SK-N-SH (cell line): ENCODE measurements around the gene TGFB2. TPM values are rescaled to one million over a fixed set of nuclear protein-coding genes. Genes with fewer than 3 reads are reported as not detected.

Source experiments
- CTCF ChIA-PET: fragments of 300-600, 350-600 bp; formaldehyde crosslinking; extraction: SDS; loops from one replicate; lab custom pipeline; 2021; lab: Yijun Ruan, JAX
- POLR2A ChIA-PET: fragments of 350-600 bp; sonication (Branson Sonifier 250); formaldehyde crosslinking; extraction: SDS; loops from one replicate; lab custom pipeline; 2020; ENCODE audit warnings: antibody characterized with exemption, inconsistent platforms; lab: Yijun Ruan, JAX
- DNase-seq: peaks from one replicate; pipeline ENCODE4 v3.0.0; 2012
- H2AFZ ChIP-seq: fragments of 200-600 bp; sonication (generic); 2 replicates; pipeline ENCODE4 v1.8.1; 2016; ENCODE audit warnings: antibody characterized with exemption, mild to moderate bottlenecking, low read depth
- H3F3A ChIP-seq: fragments of 200-600 bp; sonication (generic); replicated peaks from 2 replicates; pipeline ENCODE3; 2016; ENCODE audit warnings: antibody characterized with exemption, mild to moderate bottlenecking; ENCODE audit not compliant: insufficient read depth
- H3K27ac ChIP-seq, 2 experiments: fragments of 200-500 bp in 1 of 2; fragments of 200-600 bp in 1 of 2; sonication (Bioruptor generic) in 1 of 2; sonication (generic), shearing (Covaris generic) in 1 of 2; 2 replicates each; pipeline versions ENCODE4 v1.5.1 to v1.6.1; 2014 to 2016; ENCODE audit warnings: low read depth in 2 of 2, inconsistent platforms in 1 of 2, low read length in 1 of 2, mild to moderate bottlenecking in 1 of 2, mixed read lengths in 1 of 2
- H3K27me3 ChIP-seq: fragments of 200-600 bp; sonication (generic), shearing (Covaris generic); 2 replicates; pipeline ENCODE4 v1.6.1; 2016; ENCODE audit warnings: mixed run types; ENCODE audit not compliant: insufficient read depth
- H3K36me3 ChIP-seq, 2 experiments: fragments of 200-500 bp in 1 of 2; fragments of 200-600 bp in 1 of 2; sonication (Bioruptor generic) in 1 of 2; sonication (generic) in 1 of 2; replicated peaks in 1 of 2; 2 replicates each; pipeline versions ENCODE3 to v1.5.1; 2014 to 2016; ENCODE audit warnings: low read length in 1 of 2, mild to moderate bottlenecking in 1 of 2; ENCODE audit not compliant: insufficient read depth in 2 of 2, control insufficient read depth in 1 of 2
- H3K4me1 ChIP-seq, 2 experiments: fragments of 200-500 bp in 1 of 2; fragments of 200-600 bp in 1 of 2; sonication (Bioruptor generic) in 1 of 2; sonication (generic), shearing (Covaris generic) in 1 of 2; 2 replicates each; pipeline versions ENCODE4 v1.5.1 to v1.6.1; 2014 to 2016; ENCODE audit warnings: low read depth in 1 of 2, low read length in 1 of 2, mixed run types in 1 of 2; ENCODE audit not compliant: insufficient read depth in 2 of 2, control insufficient read depth in 1 of 2
- H3K4me2 ChIP-seq: fragments of 200-600 bp; sonication (generic), shearing (Covaris generic); 2 replicates; pipeline ENCODE4 v1.6.1; 2017; ENCODE audit warnings: mixed run types
- H3K4me3 ChIP-seq, 2 experiments: fragments of 200-500 bp in 1 of 2; fragments of 200-600 bp in 1 of 2; sonication (Bioruptor generic) in 1 of 2; sonication (generic), shearing (Covaris generic) in 1 of 2; 2 replicates each; pipeline versions ENCODE4 v1.5.1 to v1.8.1; 2014 to 2016; ENCODE audit warnings: low read depth in 2 of 2, inconsistent platforms in 1 of 2, low read length in 1 of 2, mild to moderate bottlenecking in 1 of 2, mixed read lengths in 1 of 2, moderate library complexity in 1 of 2
- H3K79me2 ChIP-seq: fragments of 200-600 bp; sonication (generic); 2 replicates; pipeline ENCODE4 v1.8.1; 2017; ENCODE audit warnings: mild to moderate bottlenecking; ENCODE audit not compliant: insufficient read depth
- H3K9ac ChIP-seq: fragments of 200-600 bp; sonication (generic); 2 replicates; pipeline ENCODE4 v1.6.1; 2017; ENCODE audit warnings: mixed run types
- H3K9me2 ChIP-seq: fragments of 200-600 bp; sonication (generic); 2 replicates; pipeline ENCODE4 v1.6.1; 2017; ENCODE audit warnings: mixed run types
- H3K9me3 ChIP-seq: fragments of 200-600 bp; sonication (generic); 2 replicates; pipeline ENCODE4 v1.6.1; 2017; ENCODE audit warnings: mixed run types, mild to moderate bottlenecking, moderate library complexity
- H4K20me1 ChIP-seq: fragments of 200-600 bp; sonication (generic); 2 replicates; pipeline ENCODE4 v1.6.1; 2017; ENCODE audit warnings: mild to moderate bottlenecking, mixed run types; ENCODE audit not compliant: insufficient read depth
- ELF1 ChIP-seq: IDR thresholded peaks from 2 replicates; pipeline ENCODE4 v1.4.0; 2012
- EP300 ChIP-seq, 2 experiments: IDR thresholded peaks; 2 replicates each; pipeline versions ENCODE4 v1.4.0 to v1.6.1; 2012; ENCODE audit warnings: borderline replicate concordance in 1 of 2, low read depth in 1 of 2, low read length in 1 of 2
- EZH2phosphoT487 ChIP-seq: fragments of 200-600 bp; sonication (generic); IDR thresholded peaks from 2 replicates; pipeline ENCODE4 v1.6.1; 2017; ENCODE audit warnings: low read depth, mixed run types, mild to moderate bottlenecking, antibody characterized with exemption, moderate library complexity, borderline replicate concordance
- FOSL2 ChIP-seq: IDR thresholded peaks from 2 replicates; pipeline ENCODE4 v1.4.0; 2012; ENCODE audit warnings: low read depth, mild to moderate bottlenecking, moderate library complexity, borderline replicate concordance
- MAX ChIP-seq: IDR thresholded peaks from 2 replicates; pipeline ENCODE4 v1.4.0; 2012; ENCODE audit warnings: low read depth
- MEF2A ChIP-seq: IDR thresholded peaks from 2 replicates; pipeline ENCODE4 v1.4.0; 2012; ENCODE audit warnings: low read depth, borderline replicate concordance
- NRF1 ChIP-seq: IDR thresholded peaks from 2 replicates; pipeline ENCODE4 v1.6.1; 2012; ENCODE audit warnings: low read depth, mild to moderate bottlenecking, low read length
- RFX5 ChIP-seq: IDR thresholded peaks from 2 replicates; pipeline ENCODE4 v1.6.1; 2012; ENCODE audit warnings: mild to moderate bottlenecking, improper control_type of control experiment, low read length
- WGBS: methylation state at CpG from one replicate; pipeline ENCODE4 v1.1.6; 2017; ENCODE audit warnings: low lambda C conversion rate; 5-methylcytosine and 5-hydroxymethylcytosine counted together
- polyA plus RNA-seq, 3 experiments: library from polyadenylated mRNA; depleted of rRNA; stranded (reverse); fragments of >200 nt; gene quantifications; 2 replicates each; pipeline ENCODE4 v1.2.3, GENCODE V29; 2012
- TF ChIP-seq, protein P1 (sequence below): fragments of 150-350 bp; IDR thresholded peaks from 2 replicates; pipeline ENCODE4 v1.6.1; 2016; ENCODE audit warnings: mild to moderate bottlenecking, low read depth, low read length
- TF ChIP-seq, protein P2 (sequence below): IDR thresholded peaks from 2 replicates; pipeline ENCODE4 v1.4.0; 2012; ENCODE audit warnings: low read depth, borderline replicate concordance
- TF ChIP-seq, protein P3 (sequence below): fragments of 200-600 bp; sonication (generic); IDR thresholded peaks from 2 replicates; pipeline ENCODE4 v1.6.1; 2017; ENCODE audit warnings: antibody characterized with exemption, mild to moderate bottlenecking, moderate library complexity

Gene TGFB2
- polyA plus RNA-seq, 1 of the 3 experiments (the other 2 are of a cell fraction), result 2.4 TPM

GRCh38 chr1:218425647-218426342, 80.7 kb downstream of the TGFB2 start:
- no peak for DNase-seq
- H3K9ac ChIP-seq, result no peak overlapping the region
- POLR2A ChIA-PET, result no interaction called here

More at GRCh38 chr1:218425647-218426342, 80.7 kb downstream of the TGFB2 start:
- H3K4me1 ChIP-seq, result peaks cover 0 to 5% of the 10 kb centered on the region in 2 experiments; a peak in 1 of 4 replicates
- H3F3A ChIP-seq, result peaks cover 7% of the 10 kb centered on the region
- no peak overlapping the region for H3K4me3 ChIP-seq
- no peak overlapping the region for H2AFZ ChIP-seq
- H3K9me2 ChIP-seq, result no peaks in the 10 kb centered on the region
- H3K4me2 ChIP-seq, result no peak overlapping the region
- CTCF ChIA-PET, result no interaction called here
- H4K20me1 ChIP-seq, result no peaks in the 10 kb centered on the region
- no peaks in the 10 kb centered on the region for H3K27me3 ChIP-seq
- H3K36me3 ChIP-seq, result no peaks in the 10 kb centered on the region
- TF ChIP-seq MAX (no peak), MEF2A (no peak), ELF1 (no peak), RFX5 (no peak), EZH2phosphoT487 (no peak), NRF1 (no peak), EP300 (IDR thresholded peaks at IDR 0.05; ENCODE audit: borderline replicate concordance in 1 of 2, low read depth in 1 of 2, low read length in 1 of 2) (no peak), FOSL2 (no peak)
- TF ChIP-seq, protein P1, sequence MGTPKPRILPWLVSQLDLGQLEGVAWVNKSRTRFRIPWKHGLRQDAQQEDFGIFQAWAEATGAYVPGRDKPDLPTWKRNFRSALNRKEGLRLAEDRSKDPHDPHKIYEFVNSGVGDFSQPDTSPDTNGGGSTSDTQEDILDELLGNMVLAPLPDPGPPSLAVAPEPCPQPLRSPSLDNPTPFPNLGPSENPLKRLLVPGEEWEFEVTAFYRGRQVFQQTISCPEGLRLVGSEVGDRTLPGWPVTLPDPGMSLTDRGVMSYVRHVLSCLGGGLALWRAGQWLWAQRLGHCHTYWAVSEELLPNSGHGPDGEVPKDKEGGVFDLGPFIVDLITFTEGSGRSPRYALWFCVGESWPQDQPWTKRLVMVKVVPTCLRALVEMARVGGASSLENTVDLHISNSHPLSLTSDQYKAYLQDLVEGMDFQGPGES, result no peak
- TF ChIP-seq, protein P2, sequence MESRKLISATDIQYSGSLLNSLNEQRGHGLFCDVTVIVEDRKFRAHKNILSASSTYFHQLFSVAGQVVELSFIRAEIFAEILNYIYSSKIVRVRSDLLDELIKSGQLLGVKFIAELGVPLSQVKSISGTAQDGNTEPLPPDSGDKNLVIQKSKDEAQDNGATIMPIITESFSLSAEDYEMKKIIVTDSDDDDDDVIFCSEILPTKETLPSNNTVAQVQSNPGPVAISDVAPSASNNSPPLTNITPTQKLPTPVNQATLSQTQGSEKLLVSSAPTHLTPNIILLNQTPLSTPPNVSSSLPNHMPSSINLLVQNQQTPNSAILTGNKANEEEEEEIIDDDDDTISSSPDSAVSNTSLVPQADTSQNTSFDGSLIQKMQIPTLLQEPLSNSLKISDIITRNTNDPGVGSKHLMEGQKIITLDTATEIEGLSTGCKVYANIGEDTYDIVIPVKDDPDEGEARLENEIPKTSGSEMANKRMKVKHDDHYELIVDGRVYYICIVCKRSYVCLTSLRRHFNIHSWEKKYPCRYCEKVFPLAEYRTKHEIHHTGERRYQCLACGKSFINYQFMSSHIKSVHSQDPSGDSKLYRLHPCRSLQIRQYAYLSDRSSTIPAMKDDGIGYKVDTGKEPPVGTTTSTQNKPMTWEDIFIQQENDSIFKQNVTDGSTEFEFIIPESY, result no peak
- TF ChIP-seq, protein P3, sequence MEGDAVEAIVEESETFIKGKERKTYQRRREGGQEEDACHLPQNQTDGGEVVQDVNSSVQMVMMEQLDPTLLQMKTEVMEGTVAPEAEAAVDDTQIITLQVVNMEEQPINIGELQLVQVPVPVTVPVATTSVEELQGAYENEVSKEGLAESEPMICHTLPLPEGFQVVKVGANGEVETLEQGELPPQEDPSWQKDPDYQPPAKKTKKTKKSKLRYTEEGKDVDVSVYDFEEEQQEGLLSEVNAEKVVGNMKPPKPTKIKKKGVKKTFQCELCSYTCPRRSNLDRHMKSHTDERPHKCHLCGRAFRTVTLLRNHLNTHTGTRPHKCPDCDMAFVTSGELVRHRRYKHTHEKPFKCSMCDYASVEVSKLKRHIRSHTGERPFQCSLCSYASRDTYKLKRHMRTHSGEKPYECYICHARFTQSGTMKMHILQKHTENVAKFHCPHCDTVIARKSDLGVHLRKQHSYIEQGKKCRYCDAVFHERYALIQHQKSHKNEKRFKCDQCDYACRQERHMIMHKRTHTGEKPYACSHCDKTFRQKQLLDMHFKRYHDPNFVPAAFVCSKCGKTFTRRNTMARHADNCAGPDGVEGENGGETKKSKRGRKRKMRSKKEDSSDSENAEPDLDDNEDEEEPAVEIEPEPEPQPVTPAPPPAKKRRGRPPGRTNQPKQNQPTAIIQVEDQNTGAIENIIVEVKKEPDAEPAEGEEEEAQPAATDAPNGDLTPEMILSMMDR, result no peak
- no peak overlapping the region for H3K27ac ChIP-seq
- H3K79me2 ChIP-seq, result no peaks in the 10 kb centered on the region
- WGBS, result 73% methylated on average over 5 of the region's 5 CpGs
- H3K9me3 ChIP-seq, result no peaks in the 10 kb centered on the region
